Neural cell (in vitro differentiated cells): Measurements from ENCODE around the gene HOXB6. TPM values are rescaled to one million over a fixed set of nuclear protein-coding genes. Genes with fewer than 3 reads are reported as not detected.

ENCODE experiments used
- H2AFZ ChIP-seq: fragments of 200-600, 300-800 bp; sonication (generic), shearing (Covaris generic); 2 replicates; pipeline ENCODE4 v1.6.0; 2014; ENCODE audit warnings: low read depth, mild to moderate bottlenecking, antibody characterized with exemption, low read length, moderate library complexity
- H3F3A ChIP-seq: fragments of 200-600 bp; shearing (Covaris generic); 2 replicates; pipeline ENCODE4 v1.6.1; 2016; ENCODE audit warnings: mild to moderate bottlenecking, moderate library complexity, mixed read lengths, antibody characterized with exemption, low read length; ENCODE audit not compliant: insufficient read depth, poor library complexity, severe bottlenecking
- H3K27ac ChIP-seq: fragments of 200-600, 300-800 bp; sonication (generic), shearing (Covaris generic); 2 replicates; pipeline ENCODE4 v1.5.1; 2014; ENCODE audit warnings: mild to moderate bottlenecking, low read length, moderate library complexity
- H3K27me3 ChIP-seq: fragments of 300-800, 200-600 bp; sonication (generic), shearing (Covaris generic); 2 replicates; pipeline ENCODE4 v1.6.0; 2014; ENCODE audit warnings: mild to moderate bottlenecking, low read depth, low read length, moderate library complexity; ENCODE audit not compliant: insufficient read depth
- H3K36me3 ChIP-seq: fragments of 300-800, 200-600 bp; sonication (generic), shearing (Covaris generic); 2 replicates; pipeline ENCODE4 v1.5.1; 2014; ENCODE audit warnings: mild to moderate bottlenecking, antibody characterized with exemption, low read length, moderate library complexity; ENCODE audit not compliant: insufficient read depth
- H3K4me2 ChIP-seq: fragments of 300-800, 200-600 bp; sonication (generic), shearing (Covaris generic); 2 replicates; pipeline ENCODE4 v1.6.0; 2014; ENCODE audit warnings: mild to moderate bottlenecking, low read length
- H3K4me3 ChIP-seq: fragments of 300-800, 200-600 bp; sonication (generic), shearing (Covaris generic); 2 replicates; pipeline ENCODE4 v1.5.1; 2014; ENCODE audit warnings: mild to moderate bottlenecking, low read length, moderate library complexity
- H3K79me2 ChIP-seq: fragments of 200-600 bp; shearing (Covaris generic); replicated peaks from 2 replicates; pipeline ENCODE4 v1.6.0; 2014; ENCODE audit warnings: mild to moderate bottlenecking, low read length, moderate library complexity; ENCODE audit not compliant: insufficient read depth
- H3K9ac ChIP-seq: fragments of 300-800, 200-600 bp; sonication (generic), shearing (Covaris generic); 2 replicates; pipeline ENCODE4 v1.6.1; 2016; ENCODE audit warnings: mild to moderate bottlenecking, low read length, mixed read lengths
- H3K9me2 ChIP-seq: fragments of 200-600 bp; shearing (Covaris generic); 2 replicates; pipeline ENCODE4 v1.6.1; 2016; ENCODE audit warnings: mild to moderate bottlenecking, low read length, mixed read lengths; ENCODE audit not compliant: insufficient read depth
- H3K9me3 ChIP-seq: fragments of 200-600, 300-800 bp; sonication (generic), shearing (Covaris generic); 2 replicates; pipeline ENCODE4 v1.6.1; 2016; ENCODE audit warnings: mild to moderate bottlenecking, mixed run types, low read length, moderate library complexity, mixed read lengths
- H4K20me1 ChIP-seq: fragments of 200-600 bp; shearing (Covaris generic); 2 replicates; pipeline ENCODE4 v1.6.1; 2016; ENCODE audit warnings: mild to moderate bottlenecking, mixed run types; ENCODE audit not compliant: insufficient read depth
- EP300 ChIP-seq: fragments of 450-650 bp; conservative IDR thresholded peaks from 2 replicates; pipeline ENCODE4 v1.6.1; 2014; ENCODE audit warnings: antibody characterized with exemption, mild to moderate bottlenecking, moderate library complexity; ENCODE audit not compliant: poor library complexity, severe bottlenecking
- EZH2 ChIP-seq: fragments of 200-600, 300-800 bp; shearing (Covaris generic), sonication (generic); IDR thresholded peaks from 2 replicates; pipeline ENCODE4 v1.6.1; 2014; ENCODE audit warnings: antibody characterized with exemption, low read length, borderline replicate concordance, mild to moderate bottlenecking; ENCODE audit not compliant: insufficient read depth, poor library complexity, severe bottlenecking
- MXI1 ChIP-seq: fragments of 450-650 bp; conservative IDR thresholded peaks from 2 replicates; pipeline ENCODE4 v1.6.1; 2014; ENCODE audit warnings: antibody characterized with exemption, mild to moderate bottlenecking; ENCODE audit not compliant: poor library complexity, severe bottlenecking
- POLR2AphosphoS5 ChIP-seq: IDR thresholded peaks from 2 replicates; pipeline ENCODE4 v1.6.1; 2012
- RAD21 ChIP-seq: fragments of 450-650 bp; conservative IDR thresholded peaks from 2 replicates; pipeline ENCODE4 v1.6.1; 2014; ENCODE audit warnings: antibody characterized with exemption, mild to moderate bottlenecking, moderate library complexity
- REST ChIP-seq: IDR thresholded peaks from 2 replicates; pipeline ENCODE4 v1.6.1; 2012; ENCODE audit warnings: borderline replicate concordance
- polyA plus RNA-seq: library from polyadenylated mRNA; depleted of rRNA; stranded (reverse); fragments of >200 nt; gene quantifications from 2 replicates; pipeline ENCODE4 v1.2.3, GENCODE V29; 2014
- TF ChIP-seq, protein P1 (sequence below): fragments of 450-650 bp; IDR thresholded peaks from 2 replicates; pipeline ENCODE4 v1.5.1; 2014; ENCODE audit warnings: antibody characterized with exemption, mild to moderate bottlenecking, moderate library complexity; ENCODE audit not compliant: poor library complexity, severe bottlenecking

HOXB6 gene
- polyA plus RNA-seq, 1 donor from 2014 or later, result not detected

GRCh38 chr17:48621410-48622392 lies 16.9 kb upstream of the HOXB6 start:
- H3F3A ChIP-seq, result no peaks in the 10 kb centered on the region
- no peak overlapping the region for H3K9ac ChIP-seq
- H4K20me1 ChIP-seq, result no peaks in the 10 kb centered on the region
- H3K9me2 ChIP-seq, result no peaks in the 10 kb centered on the region
- peaks cover 8% of the 10 kb centered on the region for H3K9me3 ChIP-seq
- H2AFZ ChIP-seq, result no peak overlapping the region
- H3K36me3 ChIP-seq, result no peaks in the 10 kb centered on the region
- no peaks in the 10 kb centered on the region for H3K79me2 ChIP-seq
- no peak overlapping the region for H3K27ac ChIP-seq
- TF ChIP-seq EZH2, result peak; percentile 40
- TF ChIP-seq POLR2AphosphoS5, result no peak
- H3K27me3 ChIP-seq, result peaks cover 100% of the 10 kb centered on the region
- H3K4me2 ChIP-seq, result no peak overlapping the region
- no peak overlapping the region for H3K4me3 ChIP-seq

DNA sequence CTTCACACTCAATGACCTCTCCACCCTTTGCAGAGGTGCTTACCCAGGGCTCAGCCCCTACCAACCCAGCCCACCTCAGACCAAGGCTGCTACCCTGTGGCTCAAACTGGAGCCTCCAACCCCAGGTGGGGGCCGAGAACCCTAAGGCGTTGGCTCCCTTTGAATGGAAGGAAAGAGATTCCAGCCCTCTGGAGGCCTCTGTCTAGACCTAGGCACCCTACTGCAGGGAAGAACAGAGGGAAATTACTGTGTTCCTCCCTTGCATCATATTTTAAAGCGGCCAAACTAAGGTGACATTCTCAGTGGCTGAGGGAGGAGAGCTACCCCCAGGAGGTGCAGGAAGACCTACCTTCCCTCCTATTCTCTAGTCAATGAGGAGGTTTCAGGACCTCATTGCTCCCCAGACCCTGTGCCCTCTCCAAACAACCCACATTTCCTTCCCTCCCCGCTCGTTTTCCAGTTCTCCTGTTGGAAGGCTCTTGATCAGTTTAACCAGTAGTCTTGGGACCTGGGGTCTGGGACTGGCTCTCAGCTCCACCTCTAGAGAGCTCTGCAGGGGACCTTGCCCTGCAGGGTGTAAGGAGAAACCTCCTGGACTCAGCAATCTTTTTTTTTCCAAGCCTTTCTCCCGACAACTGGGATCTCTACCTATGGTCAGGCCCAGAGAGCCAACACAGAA lies 15.8 kb upstream of the HOXB6 start:
- H3K9ac ChIP-seq, result no peak overlapping the region
- no peak overlapping the region for H3K27ac ChIP-seq
- TF ChIP-seq REST, result no peak
- H3K36me3 ChIP-seq, result no peaks in the 10 kb centered on the region
- H3K9me3 ChIP-seq, result peaks cover 8% of the 10 kb centered on the region
- no peaks in the 10 kb centered on the region for H4K20me1 ChIP-seq
- H3K27me3 ChIP-seq, result peaks cover 100% of the 10 kb centered on the region
- H2AFZ ChIP-seq, result no peak overlapping the region
- no peak overlapping the region for H3K4me3 ChIP-seq
- no peak overlapping the region for H3K4me2 ChIP-seq
- H3K79me2 ChIP-seq, result no peaks in the 10 kb centered on the region
- H3F3A ChIP-seq, result no peaks in the 10 kb centered on the region
- no peaks in the 10 kb centered on the region for H3K9me2 ChIP-seq

- no peaks in the 10 kb centered on the region for H3K79me2 ChIP-seq
- TF ChIP-seq EP300 (no peak), EZH2 (no peak), POLR2AphosphoS5 (no peak), RAD21 (no peak), REST (no peak), MXI1 (no peak)
- TF ChIP-seq, protein P1, sequence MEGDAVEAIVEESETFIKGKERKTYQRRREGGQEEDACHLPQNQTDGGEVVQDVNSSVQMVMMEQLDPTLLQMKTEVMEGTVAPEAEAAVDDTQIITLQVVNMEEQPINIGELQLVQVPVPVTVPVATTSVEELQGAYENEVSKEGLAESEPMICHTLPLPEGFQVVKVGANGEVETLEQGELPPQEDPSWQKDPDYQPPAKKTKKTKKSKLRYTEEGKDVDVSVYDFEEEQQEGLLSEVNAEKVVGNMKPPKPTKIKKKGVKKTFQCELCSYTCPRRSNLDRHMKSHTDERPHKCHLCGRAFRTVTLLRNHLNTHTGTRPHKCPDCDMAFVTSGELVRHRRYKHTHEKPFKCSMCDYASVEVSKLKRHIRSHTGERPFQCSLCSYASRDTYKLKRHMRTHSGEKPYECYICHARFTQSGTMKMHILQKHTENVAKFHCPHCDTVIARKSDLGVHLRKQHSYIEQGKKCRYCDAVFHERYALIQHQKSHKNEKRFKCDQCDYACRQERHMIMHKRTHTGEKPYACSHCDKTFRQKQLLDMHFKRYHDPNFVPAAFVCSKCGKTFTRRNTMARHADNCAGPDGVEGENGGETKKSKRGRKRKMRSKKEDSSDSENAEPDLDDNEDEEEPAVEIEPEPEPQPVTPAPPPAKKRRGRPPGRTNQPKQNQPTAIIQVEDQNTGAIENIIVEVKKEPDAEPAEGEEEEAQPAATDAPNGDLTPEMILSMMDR, result no peak
- no peaks in the 10 kb centered on the region for H3K9me2 ChIP-seq
- H2AFZ ChIP-seq, result no peak overlapping the region
- H3K9me3 ChIP-seq, result peaks cover 8% of the 10 kb centered on the region
- H3K27ac ChIP-seq, result no peak overlapping the region
- H4K20me1 ChIP-seq, result no peaks in the 10 kb centered on the region
- H3K9ac ChIP-seq, result no peak overlapping the region
- no peaks in the 10 kb centered on the region for H3F3A ChIP-seq
- H3K4me2 ChIP-seq, result no peak overlapping the region
- peaks cover 100% of the 10 kb centered on the region for H3K27me3 ChIP-seq
- no peak overlapping the region for H3K4me3 ChIP-seq
- H3K36me3 ChIP-seq, result no peaks in the 10 kb centered on the region
Observed at GRCh38 chr17:48619826-48620449, 15.2 kb upstream of the HOXB6 start.
